ENCODE results near the gene MYH16.
"Not testable (repeated sequence)": the region's sequence is repeated elsewhere in the genome, so short reads cannot be mapped to it uniquely, and the experiment has no call there.

MYH16 gene

GRCh38 chr7:99257675-99258074, 15.0 kb upstream of the MYH16 start:
- no peak for DNase-seq

DNA sequence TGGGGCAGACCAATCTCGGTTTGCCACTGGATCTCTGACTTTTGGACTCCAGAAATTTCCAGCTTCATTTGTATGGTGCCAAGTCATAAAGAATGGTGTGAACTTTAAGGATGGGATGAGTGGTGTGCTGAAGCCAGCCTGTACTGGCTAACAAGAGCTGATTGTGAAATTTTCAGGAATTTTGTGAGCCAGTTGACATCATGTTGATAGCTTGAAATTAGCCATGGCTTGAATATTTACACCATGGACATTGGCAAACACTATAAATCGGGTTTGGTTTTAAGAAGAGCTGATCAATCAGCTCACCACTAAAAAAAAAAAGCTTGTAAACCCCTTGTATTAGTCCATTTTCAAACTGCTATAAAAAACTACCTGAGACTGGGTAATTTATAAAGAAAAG, 14.1 kb upstream of the MYH16 start:
- DNase-seq, result no peak

DNA sequence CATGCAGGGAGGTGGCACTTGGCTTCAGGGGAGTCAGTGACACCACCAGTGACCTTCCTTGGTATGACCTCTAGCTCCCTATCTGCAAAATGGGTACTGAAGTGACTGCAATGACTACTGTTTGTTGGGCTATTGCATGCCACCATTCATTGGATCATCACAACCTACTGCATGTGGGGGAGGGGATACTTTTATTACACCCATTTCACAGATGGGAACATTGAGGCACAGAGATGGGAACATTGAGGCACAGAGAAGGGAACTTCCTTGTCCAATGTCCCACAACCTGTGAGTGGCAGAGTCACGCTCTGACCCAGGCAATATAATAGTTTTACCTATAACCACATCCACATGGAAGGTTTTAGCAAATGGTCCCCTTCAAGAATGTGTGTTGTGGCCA, 12.2 kb upstream of the MYH16 start:
- no peak for DNase-seq

GRCh38 chr7:99261646-99262045, 11.0 kb upstream of the MYH16 start:
- DNase-seq, result no peak

DNA sequence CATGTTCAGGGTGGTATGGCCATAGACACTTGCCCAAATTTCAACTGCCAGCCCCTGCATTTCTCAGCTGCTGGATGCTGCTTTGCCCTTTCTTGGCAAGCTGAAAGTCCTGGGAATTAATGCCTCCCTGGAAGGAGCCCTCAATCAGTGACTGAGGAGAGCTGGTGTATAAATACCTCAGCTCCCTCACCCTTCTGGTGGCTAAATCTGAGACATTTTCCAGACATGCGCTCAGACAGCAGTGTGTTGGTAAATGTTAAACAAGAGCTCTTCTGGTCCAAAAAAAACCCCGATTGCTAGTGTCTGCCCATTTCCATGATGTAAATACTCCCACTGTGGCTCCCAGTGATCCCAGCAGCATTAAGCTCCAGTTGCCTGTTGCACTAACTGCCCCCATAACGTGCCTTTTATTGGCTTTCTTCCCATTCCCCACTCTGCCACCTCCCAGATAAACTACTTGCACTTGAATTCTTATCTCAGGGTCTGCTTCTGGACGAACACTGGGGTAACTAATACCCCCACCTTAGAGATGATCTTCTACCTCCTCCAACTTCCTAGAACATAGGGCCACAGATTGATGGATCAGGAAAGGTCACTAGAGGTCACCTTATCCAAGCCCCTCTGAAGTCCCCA, 6.7 kb upstream of the MYH16 start:
- no peak for DNase-seq

- DNase-seq, result peak in 28 of 56 donors; percentile 4 to 87 (median 34)
Measured at GRCh38 chr7:99267481-99267840, 5.2 kb upstream of the MYH16 start.

DNA sequence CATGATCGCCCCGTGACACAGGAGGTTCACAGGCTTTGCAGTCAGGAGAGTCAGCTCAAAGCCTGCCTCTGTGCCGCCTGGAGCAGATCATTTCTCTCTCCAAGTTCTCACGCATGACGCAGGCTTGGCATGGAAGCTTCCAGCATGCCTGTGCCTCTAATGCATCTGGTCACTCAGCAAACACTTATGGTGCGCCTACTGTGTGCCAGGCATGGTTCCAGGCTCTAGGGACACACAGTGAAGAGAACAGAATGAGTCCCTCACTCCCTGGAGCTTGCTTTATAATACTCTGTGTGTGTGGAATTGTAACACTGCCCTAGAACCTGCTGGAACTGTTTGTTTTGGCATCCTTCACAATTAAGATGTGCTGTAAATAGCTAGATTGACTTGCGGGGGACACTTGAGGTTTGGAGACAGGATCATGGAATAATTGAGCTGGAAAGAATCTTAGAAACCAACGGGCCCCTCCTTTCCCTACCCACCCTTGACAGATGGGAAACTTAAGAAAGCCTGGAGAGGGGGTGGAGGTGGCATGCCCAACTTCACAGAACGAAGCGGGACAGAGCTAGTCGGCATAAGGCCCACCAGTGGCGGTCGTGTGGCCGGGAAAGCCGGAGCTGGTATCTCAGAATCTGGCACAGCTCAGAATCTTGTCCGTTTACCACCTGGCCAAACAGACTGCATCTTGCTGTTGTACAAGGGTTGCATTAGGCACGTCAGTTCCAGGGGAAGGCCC, 4.6 kb upstream of the MYH16 start:
- peak in 26 of 56 donors; percentile 6 to 86 (median 37) for DNase-seq

- no peak for DNase-seq
Measured at GRCh38 chr7:99268577-99268908, 4.1 kb upstream of the MYH16 start.

DNA sequence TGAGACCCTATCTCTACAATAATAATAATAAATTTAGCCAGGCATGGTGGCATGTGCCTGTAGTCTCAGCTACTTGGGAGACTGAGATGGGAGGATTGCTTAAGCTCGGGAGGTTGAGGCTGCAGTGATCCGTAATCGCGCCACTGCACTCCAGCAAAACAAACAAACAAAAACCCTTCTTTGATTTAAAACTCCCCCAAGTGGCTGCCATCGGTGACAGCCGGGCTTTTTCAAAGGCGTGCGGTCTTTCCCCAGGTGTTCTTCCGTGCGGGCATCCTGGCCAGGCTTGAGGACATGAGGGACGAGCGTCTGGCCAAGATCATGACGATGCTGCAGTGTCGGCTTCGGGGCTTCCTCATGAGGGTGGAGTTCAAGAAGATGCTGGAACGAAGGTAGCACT, 1.9 kb upstream of the MYH16 start:
- no peak for DNase-seq

DNA sequence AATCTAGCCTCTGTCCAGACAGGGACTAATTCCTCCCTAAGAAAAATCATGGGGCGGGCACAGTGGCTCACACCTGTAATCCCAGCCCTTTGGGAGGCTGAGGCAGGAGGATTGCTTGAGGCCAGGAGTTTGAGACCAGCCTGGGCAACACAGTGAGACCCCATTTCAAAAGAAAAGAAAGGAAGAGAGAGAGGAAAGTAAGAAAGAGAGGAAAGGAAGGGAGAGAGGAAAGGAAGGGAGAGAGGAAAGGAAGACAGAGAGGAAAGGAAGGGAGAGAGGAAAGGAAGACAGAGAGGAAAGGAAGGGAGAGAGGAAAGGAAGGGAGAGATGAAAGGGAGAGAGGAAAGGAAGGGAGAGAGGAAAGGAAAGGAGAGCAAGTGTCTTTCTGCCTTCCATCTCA, 922 bp downstream of the MYH16 start:
- not testable (repeated sequence) for DNase-seq

DNA sequence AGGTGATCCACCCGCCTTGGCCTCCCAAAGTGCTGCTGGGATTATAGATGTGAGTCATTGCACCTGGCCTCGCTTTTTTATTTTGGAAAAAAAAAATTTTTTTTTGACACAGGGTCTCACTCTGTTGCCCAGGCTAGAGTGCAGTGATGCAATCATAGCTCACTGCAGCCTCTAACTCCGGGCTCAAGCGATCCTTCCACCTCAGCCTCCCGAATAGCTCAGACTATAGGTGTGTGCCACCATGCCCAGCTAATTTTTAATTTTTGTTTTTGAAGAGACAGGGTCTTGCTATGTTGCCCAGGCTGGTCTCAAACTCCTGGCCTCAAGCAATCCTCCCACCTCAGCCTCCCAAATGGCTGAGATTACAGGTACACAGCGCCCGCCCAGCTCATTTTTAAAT, 2.3 kb downstream of the MYH16 start:
- DNase-seq, result not testable (repeated sequence)

- DNase-seq, result no peak
Measured at GRCh38 chr7:99275496-99275895, 2.9 kb downstream of the MYH16 start.

GRCh38 chr7:99278180-99278579, 5.5 kb downstream of the MYH16 start:
- DNase-seq, result no peak

DNA sequence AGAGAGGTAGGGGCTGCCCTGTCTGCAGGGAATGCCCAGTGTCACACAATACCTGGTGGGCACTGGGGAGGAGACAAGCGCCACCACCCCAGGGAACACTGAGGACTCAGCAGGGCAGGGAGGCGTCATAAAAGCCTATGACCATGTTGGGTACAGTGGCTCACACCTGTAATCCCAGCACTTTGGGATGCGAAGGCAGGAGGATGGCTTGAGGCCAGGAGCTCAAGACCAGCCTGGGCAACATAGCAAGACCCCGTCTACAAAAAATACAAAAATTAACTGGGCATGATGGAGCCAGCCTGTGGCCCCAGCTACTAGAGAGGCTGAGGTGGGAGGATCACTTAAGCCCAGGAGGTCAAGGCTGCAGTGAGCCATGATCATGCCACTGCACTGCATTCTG, 11.5 kb downstream of the MYH16 start:
- not testable (repeated sequence) for DNase-seq

GRCh38 chr7:99287779-99288534, 15.3 kb downstream of the MYH16 start:
- no peak for DNase-seq

DNA sequence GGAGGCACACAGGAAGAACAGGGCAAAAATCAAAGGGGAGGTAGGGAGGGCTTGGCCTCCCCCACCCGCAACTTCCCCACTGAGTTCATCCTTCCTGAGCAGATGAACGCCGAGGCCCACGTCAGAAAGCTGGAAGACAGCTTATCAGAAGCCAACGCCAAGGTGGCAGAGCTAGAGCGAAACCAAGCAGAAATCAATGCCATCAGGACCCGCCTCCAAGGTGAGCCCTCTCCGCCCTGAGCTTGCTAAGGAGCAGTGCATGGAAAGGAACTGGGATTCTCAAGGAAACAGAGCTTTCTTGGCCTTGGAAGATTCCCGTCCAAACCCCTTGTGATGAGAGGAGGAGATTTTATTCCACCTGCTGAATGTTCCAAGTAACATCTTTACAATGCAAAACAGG, 16.5 kb downstream of the MYH16 start:
- no peak for DNase-seq

DNA sequence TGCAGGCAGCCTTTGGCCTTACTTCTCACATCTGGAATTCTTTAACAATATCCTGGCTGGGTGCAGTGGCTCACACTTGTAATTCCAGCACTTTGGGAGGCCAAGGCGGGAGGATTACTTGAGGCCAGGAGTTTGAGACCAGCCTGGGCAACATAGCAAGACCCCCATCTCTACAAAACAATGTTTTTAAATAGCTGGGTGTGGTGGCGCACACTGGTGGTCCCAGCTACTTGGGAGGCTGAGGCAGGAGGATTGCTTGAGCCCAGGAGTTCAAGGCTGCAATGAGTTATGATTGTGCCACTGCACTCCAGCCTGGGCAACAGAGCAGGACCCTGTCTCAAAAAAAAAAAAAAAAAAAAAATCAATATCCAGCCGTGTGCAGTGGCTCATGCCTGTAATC, 17.5 kb downstream of the MYH16 start:
- not testable (repeated sequence) for DNase-seq

DNA sequence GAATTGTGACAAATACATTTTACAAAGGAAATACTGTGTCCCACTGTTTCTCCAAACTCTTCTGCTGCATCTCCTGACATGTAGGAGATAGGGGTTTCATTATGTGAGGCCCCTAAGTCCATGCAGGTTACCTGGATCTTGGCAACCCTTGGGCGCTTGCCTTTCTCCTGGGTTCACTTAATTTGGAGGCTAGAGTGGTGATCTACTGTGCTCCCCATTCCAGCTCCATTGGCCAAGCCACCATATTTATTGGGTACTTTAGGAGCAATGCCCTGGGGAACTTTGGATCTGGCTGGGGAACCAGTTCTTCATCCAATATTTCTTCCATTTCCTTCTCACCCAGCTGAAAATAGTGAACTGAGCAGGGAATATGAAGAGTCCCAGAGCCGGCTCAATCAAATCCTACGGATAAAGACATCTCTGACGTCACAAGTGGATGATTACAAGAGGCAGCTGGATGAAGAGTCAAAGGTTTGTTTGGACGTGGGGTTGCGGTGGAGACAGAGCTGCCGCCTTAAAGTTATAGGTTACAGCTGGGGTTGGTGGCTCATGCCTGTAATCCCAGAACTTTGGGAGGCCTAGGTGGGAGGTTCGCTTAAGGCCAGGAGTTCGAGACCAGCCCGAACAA, 18.5 kb downstream of the MYH16 start:
- no peak for DNase-seq

DNA sequence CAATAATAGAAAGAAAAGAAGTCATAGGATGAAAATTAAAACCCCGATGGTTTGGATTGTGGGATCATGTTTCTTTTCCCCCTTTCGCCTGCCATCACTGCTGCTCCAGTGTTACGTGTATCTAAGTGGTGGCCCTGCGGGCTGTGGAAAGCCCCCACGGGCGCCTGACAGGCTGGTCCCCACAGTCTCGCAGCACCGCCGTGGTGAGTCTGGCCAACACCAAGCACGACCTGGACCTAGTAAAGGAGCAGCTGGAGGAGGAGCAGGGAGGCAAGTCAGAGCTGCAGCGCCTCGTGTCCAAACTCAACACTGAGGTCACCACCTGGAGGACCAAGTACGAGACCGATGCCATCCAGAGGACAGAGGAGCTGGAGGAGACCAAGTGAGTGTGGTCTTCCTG, 19.5 kb downstream of the MYH16 start:
- DNase-seq, result no peak

GRCh38 chr7:99293167-99293566, 20.5 kb downstream of the MYH16 start:
- DNase-seq, result no peak

DNA sequence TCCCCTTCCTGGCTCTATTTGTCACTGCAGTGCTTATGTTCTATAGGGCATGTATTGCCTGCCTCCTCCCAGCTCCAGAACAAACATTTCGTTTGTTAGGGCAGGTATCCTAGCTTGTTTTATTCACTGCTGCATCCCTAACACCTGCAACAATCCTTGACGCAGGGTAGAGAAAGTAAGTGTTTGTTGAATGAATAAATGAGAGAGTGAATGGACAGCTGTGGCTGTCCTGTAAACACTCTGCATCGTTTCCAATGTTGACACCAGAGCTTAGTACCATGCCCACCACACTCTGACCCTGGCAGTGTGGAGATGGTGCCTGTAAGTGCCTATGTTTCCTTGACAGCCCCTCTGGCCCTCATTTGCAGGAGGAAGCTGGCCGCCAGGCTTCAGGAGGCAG, 21.0 kb downstream of the MYH16 start:
- no peak for DNase-seq

DNA sequence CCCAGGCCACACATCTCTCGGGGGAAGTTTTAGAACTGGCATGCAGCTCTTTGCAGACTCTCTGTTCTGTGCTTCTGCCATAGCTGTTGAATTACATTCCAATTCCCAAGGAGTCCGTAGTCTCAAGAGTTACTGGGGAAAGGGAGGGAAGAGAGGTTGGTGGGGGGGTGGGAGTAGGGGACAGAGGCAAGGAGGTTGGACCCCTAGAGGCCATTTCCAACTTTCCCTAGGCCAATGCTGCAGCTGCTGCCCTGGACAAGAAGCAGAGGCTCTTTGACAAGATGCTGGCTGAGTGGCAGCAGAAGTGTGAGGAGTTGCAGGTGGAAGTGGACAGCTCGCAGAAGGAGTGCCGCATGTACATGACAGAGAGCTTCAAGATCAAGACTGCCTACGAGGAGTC, 23.8 kb downstream of the MYH16 start:
- no peak for DNase-seq

Measured in nucleus accumbens (tissue), 56 donors.